ENCODE measurements around the gene VSTM2L. TPM values are rescaled to one million over a fixed set of nuclear protein-coding genes. Genes with fewer than 3 reads are reported as not detected.
A peak's percentile ranks its signal among the peaks of the same experiment; 100 is the strongest.

VSTM2L gene
- total RNA-seq, 1 experiment from 2014 or later: 4.0 TPM

DNA sequence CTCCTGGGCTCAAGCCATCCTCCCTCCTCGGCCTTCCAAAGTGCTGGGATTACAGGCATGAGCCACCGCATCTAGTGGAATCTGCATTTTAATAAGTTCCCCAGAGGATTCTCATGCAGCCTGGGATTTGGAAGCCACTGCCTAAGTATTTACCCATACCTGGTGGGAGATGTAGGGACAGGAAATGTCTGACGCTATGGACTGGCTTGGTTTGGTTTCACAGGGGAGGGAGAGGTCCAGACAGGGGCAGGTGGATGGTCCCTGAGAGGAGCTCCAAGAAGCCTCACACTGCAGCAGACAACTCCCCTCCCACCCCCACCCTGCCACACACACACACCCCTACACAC, 4.4 kb downstream of the VSTM2L start:
- DNase-seq: no peak
- no peaks in the 10 kb centered on the region for H3K36me3 ChIP-seq
- H3K27me3 ChIP-seq: peaks cover 6% of the 10 kb centered on the region
- H3K9me3 ChIP-seq: no peaks in the 10 kb centered on the region
- H3K4me3 ChIP-seq: no peak overlapping the region

DNA sequence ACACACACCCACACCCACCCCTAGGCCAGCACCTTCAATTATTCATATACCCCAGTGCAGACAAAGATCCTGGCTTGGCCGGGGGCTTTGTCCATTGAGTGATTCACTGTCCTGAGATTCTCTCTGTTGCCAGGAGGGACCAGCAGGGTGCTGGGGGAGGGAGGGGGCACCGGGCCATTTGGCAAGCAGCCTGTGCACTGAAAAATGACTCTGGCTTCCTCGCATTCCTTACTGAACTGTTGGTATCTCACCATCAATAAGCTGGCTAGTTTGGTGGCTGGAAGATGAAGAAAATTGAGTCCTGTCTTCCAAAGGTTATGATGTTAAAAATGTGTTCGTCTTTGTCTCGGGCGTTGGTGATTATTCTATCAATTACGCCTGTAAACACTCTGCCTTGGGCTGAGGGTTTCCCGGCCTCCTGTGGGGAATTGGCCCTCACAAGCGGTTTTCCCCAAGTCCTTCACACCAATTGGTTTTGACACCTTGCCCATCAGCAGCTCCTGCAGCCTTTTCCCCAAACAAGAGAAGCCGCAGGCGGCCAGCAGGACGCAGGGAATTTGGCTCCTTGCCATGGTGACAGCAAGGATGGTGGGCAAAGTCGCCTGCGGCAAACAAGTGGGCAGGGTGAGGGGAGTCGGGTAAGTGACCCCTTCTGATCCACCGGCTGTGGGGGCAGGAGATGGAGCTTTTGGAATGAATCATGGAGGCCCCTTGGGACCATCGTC, 4.9 kb downstream of the VSTM2L start:
- no peak overlapping the region for H3K4me3 ChIP-seq
- DNase-seq: peak; percentile 95
- no peaks in the 10 kb centered on the region for H3K36me3 ChIP-seq
- H3K27me3 ChIP-seq: peaks cover 9% of the 10 kb centered on the region
- H3K9me3 ChIP-seq: no peaks in the 10 kb centered on the region

DNA sequence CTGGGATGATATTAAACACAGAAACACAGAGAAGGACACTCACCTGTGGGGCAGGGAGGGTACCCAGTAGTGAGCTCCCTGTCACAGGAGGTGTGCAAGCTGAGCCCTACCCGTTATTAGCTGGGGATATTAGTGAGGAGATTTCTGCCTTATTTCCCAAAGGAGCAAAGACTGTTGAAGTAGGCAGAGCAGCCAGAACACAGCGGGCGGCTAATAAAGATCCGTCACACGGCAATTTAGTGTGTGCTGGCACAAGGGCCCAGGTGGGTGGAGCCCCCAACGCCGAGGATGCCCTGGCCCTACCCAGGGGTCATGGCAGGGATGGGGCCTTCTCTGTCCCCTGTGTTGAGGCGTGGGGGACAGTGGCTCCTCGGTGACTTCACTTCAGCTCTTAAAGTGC, 8.3 kb downstream of the VSTM2L start:
- peaks cover 9% of the 10 kb centered on the region for H3K27me3 ChIP-seq
- no peak for DNase-seq
- H3K36me3 ChIP-seq: no peaks in the 10 kb centered on the region
- no peaks in the 10 kb centered on the region for H3K9me3 ChIP-seq
- no peak overlapping the region for H3K4me3 ChIP-seq

DNA sequence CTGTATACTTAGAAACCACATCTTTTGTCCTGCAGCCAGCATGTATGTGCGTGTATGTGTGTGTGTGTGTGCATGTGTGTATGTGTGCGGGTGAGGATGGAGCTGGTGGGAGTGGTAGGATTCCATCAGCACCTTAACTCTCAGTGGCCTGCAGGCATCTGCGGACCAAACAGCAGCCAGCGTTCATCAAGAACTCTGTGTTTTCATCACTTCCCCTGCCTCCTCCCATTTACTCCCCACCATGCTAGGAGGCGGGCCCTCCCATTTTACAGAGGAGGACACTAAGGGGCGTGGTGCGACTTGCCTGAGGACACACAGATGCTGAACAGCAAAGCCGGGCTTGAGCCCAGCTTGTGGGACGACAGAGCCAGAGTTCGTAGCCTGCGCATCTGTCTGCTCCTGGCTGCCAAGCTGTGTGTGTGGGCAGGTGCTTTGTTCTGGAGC, 8.9 kb downstream of the VSTM2L start:
- H3K27me3 ChIP-seq: peaks cover 12% of the 10 kb centered on the region
- DNase-seq: peak; percentile 32

DNA sequence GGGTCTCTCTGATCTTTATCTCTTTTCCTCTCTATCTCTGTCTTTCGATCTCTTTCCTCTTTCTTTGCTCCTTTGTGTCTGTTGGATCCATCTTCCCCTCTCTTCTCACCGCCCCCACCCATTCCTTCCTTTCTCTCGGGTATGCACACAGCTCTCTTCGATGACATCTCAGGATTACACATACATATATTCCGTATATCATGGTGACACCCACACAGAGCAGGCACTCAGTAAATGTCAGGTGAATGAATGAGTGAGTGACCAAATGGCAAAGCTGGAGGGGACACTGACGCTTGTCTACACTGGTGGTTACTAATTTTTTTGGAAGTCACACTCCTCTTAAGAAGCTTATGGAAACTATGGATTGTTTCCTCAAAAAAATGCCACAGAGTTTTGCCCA, 9.9 kb downstream of the VSTM2L start:
- Histone ChIP-seq H3K36me3 (no peaks in the 10 kb centered on the region), H3K4me3 (no peak overlapping the region), H3K9me3 (no peaks in the 10 kb centered on the region), H3K27me3 (peaks cover 18% of the 10 kb centered on the region)
- no peak for DNase-seq

More for the DNA sequence above, 8.9 kb downstream of the VSTM2L start:
- Histone ChIP-seq H3K9me3 (no peaks in the 10 kb centered on the region), H3K4me3 (no peak overlapping the region), H3K36me3 (no peaks in the 10 kb centered on the region)

DNA sequence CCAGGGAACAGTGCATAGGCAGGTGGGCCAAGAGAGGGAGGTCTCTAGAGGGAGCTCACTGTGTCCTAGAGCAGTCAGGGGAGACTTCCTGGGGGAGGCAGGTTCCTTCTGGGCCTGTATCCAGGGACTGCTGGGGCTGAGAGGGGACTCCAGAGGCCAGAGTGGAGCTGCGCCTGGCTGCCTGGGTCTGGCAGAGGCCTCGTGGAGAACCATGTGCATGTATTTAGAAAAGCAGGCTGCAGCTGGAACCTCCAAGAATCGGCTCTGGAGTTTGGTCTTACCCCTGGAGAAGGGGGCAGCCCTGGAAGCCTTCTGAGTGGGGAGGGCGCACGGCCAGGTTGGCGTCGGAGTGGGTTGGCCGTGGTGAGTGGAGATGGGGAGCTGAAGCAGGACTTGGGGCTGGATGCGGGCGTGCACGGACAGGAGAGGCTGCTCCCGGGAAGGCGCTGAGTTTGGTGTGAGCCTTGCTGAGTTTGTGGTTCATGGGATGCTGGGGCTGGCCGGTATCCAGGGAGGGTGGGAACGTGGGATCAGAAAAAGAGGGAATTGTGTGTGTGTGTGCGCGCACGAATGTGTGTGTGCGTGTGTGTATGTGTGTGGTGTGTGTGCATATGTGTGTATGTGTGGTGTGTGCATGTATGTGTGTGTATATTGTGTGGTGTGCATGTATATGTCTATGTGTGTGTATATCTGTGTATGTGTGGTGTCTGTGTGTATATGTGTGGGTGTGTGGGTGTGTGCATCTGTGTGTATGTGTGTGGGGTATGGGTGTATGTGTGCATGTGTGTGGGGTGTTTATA, 10.8 kb downstream of the VSTM2L start:
- H3K4me3 ChIP-seq: no peak overlapping the region
- no peak for DNase-seq
- no peaks in the 10 kb centered on the region for H3K9me3 ChIP-seq
- peaks cover 23% of the 10 kb centered on the region for H3K27me3 ChIP-seq
- no peaks in the 10 kb centered on the region for H3K36me3 ChIP-seq

DNA sequence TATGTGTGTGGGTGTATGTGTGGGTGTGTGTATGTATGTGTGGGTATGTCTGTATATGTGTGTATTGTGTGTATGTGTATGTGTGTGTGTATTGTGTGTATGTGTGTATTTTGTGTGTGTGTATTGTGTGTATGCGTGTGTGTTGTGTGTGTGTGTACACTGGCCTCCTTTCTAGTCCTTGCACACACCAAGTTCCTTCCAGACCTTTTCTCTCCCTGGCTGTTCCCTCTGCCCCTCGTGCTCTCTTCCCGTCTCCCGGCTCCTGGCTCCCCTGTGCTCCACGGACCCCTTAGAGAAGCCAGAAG, 11.4 kb downstream of the VSTM2L start:
- H3K9me3 ChIP-seq: no peaks in the 10 kb centered on the region
- H3K4me3 ChIP-seq: no peak overlapping the region
- no peak for DNase-seq
- peaks cover 27% of the 10 kb centered on the region for H3K27me3 ChIP-seq
- H3K36me3 ChIP-seq: no peaks in the 10 kb centered on the region

DNA sequence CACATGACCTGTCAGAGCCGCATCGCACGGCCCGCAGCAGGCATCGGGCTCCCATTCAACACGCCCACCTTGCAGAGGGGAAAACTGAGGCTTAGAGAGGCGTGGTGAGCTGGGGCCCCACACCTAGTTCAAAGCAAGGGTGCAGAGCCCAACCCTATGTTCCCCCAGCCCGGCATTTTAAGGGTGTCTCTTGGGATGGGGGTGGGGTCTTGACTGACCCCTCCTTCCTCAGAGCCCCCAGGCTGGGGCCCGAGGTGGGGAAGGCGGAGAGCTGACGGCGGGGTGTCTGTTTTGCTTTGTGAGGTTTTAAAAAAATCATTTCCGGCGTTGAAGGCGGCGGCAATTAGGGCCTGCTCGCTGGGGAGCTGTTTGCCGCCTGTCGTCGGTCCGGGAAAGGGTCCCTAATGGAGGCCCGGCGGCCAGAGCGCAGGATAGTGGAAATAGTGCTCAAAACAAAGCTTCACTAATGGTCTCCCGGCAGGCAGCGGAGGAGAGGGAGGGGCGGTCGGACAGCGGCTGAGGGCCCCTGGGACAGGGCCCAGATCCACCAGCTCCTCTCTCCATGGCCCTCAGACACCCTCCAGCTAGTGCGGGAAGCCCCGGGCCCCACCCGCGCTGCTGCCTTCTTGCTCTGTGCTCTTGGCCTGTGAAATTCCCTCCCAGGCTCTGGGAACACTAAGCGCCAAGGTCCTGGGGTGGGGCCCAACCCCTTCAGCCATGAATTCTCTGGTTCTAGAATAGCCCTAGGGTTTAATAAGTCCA, 11.9 kb downstream of the VSTM2L start:
- Histone ChIP-seq H3K27me3 (peaks cover 27% of the 10 kb centered on the region), H3K4me3 (no peak overlapping the region), H3K9me3 (no peaks in the 10 kb centered on the region), H3K36me3 (no peaks in the 10 kb centered on the region)
- DNase-seq: no peak

DNA sequence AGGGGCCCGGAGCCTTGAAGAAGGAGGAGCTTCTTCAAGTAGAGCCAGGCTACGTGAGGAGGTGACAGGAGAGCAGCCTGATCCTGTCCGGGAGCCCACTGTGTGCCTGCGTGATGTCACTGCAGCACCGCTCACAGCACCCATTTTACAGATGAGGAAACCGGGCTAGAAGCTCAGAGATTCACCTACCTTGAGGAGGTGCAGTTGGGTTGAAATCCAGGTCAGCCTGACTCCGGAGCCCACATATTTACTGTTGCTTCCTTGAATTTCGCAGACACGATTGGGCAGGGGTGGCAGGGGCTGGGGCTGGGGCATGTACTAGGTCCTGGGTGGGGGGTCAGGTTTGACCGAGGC, 12.5 kb downstream of the VSTM2L start:
- Histone ChIP-seq H3K27me3 (peaks cover 27% of the 10 kb centered on the region), H3K4me3 (no peak overlapping the region), H3K9me3 (no peaks in the 10 kb centered on the region), H3K36me3 (no peaks in the 10 kb centered on the region)
- no peak for DNase-seq

DNA sequence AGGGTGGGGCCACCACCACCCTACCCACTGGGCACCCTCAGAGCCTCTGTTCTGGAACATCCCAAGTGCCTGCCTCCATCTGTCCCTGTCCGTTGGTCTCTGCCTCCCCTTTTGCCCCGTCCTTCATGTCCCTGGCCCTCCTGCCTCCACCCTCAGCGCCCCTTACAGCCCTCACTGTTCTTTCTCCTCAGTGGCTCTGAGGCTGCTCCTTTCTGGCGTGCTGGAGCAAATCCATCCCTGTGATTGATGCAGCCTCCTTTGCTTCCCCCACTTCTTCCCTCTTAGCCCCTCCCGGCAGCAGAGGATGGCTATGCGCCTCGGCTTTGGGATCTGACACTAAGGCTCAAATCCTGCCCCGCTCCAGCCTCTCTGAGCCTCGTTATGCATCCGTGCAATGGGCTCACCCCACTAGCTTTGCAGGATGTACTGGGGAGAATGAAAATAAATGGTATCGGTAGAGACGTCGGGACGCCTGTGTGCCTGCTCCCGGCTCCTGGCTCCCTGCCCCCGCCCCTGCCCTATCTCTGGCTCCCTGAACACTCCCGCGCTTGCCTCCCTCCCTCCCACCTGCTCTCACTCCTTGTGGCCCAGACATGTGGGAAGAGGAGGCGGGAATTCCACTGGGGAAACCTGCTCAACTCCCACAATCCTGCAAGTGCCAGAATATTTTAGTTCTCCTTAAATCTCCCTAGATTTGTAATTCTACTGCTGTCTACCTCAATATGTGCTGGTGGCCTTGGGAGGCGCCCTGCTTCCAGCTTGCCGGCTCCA, 13.1 kb downstream of the VSTM2L start:
- no peak for DNase-seq
- Histone ChIP-seq H3K36me3 (no peaks in the 10 kb centered on the region), H3K9me3 (no peaks in the 10 kb centered on the region), H3K27me3 (peaks cover 27% of the 10 kb centered on the region), H3K4me3 (no peak overlapping the region)

DNA sequence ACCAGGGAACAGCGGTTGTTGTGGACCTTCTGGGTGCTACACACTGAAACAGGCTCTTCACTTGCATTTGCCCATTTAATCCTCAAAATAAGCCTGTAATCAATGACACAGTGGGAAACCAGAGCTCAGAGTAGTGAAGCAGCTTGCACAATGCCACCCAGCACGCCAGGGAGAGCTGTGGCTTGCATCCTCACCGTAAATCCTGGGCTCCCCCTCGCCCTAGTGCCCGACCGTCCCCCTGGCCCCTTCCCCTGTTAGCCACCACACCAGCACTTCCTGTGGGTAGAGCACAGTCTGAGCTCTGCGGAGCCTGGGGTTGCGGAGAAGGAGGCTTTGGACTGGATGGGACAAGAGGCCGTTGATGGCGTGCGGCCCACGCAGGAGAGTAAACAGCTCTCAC, 14.5 kb downstream of the VSTM2L start:
- Histone ChIP-seq H3K9me3 (no peaks in the 10 kb centered on the region), H3K27me3 (peaks cover 23% of the 10 kb centered on the region), H3K4me3 (no peak overlapping the region), H3K36me3 (no peaks in the 10 kb centered on the region)
- no peak for DNase-seq

DNA sequence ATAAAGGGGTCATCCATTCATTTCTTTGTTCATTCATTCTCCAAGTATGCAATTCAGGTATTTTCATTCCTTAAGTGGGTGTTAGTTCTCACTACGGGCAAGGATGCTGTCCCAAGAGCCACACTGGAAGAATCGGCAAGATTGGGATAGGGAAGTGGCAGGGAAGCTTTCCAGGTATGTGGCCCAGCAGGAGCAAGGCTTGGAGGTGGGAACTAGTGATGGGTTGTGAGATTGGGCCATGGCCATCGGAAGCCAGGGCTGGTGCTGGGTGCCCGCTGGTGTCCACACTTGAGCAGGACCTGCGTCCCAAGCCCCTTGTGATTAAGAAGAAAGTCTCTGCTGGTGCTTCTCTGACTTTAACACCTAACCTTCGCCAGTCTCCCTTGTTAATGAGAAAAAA, 15.1 kb downstream of the VSTM2L start:
- Histone ChIP-seq H3K9me3 (no peaks in the 10 kb centered on the region), H3K27me3 (peaks cover 18% of the 10 kb centered on the region), H3K4me3 (no peak overlapping the region), H3K36me3 (no peaks in the 10 kb centered on the region)
- DNase-seq: no peak

DNA sequence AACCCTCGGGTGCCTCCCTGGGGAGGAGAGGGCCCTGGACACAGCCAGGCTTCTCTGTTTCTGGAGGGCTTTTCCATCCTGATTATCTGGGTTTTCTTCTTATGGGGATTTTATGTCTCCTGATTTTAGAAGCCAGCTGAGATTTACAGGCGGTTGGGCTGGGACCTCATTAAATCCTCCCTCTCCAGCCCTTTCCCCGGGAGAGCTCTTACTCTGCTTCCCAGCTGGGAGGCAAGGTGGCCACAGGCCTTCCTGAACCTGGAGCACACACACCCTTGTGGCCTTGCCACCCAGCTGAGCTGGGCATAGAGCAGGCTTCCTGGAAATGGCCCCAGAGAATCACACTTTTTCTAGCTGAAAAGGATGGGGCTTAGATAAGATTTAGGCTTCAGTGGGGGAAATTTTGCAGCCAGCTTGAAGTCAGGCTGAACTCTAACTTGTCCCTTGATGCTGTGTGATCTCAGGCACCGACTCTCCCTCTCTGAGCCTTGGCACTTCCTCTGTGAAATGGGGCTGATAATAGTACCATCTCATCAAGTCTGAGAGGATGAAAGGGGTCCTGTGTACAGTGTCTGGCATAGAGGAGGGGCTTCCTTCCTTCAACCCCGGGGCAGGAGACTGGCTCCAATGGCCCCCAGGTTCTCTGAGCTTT, 16.6 kb downstream of the VSTM2L start:
- Histone ChIP-seq H3K36me3 (no peaks in the 10 kb centered on the region), H3K27me3 (peaks cover 18% of the 10 kb centered on the region), H3K4me3 (no peak overlapping the region), H3K9me3 (no peaks in the 10 kb centered on the region)
- DNase-seq: no peak

DNA sequence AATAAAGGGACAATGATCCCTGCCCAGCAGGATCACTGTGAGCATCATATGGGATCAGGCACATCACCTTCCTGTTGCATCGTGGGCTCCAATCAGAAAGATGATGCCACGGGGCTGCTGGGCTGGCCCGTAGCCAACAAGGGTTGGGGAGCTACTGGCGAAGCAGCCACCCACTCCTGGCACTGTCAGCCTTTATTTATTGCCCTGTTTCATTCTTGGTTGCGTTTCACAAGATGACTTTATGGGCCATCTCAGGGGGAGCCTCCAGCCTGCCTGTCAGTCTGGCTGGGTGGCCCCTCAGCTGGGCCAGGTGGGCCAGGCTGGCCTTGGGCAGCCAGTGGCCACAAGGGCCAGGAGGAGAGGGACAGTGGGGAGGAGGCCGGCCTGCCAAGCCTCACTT, 17.3 kb downstream of the VSTM2L start:
- H3K9me3 ChIP-seq: no peaks in the 10 kb centered on the region
- no peak overlapping the region for H3K4me3 ChIP-seq
- no peaks in the 10 kb centered on the region for H3K36me3 ChIP-seq
- no peak for DNase-seq
- H3K27me3 ChIP-seq: peaks cover 18% of the 10 kb centered on the region

DNA sequence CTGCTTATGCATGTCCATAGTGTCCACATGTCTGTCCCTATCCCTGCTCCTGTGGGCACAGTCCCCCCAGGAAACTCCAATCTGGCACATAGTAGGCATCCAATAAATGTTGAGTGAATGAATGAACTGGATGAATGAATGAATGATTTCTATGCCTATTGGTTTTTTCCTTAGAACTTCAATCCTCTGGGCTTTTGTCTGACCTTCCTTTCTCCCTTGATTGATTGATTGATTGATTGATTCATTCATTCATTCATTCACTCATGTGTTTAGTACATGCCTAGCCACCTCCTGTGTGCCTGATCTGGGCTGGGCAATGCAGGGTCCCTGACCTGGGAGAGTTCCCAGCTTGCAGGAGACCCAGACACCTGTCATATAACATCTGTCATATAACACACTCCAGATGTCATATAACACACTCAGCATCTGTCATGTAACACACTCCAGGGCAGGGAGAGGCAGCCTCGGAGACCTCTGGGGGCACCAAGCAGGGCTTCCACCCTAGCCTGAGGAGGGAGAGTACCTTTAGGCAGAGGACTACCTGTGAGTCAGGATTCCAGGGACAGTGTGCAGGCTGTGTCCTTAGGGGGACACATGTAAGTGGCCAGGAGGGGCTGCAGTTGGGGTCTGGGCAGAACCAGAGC, 17.9 kb downstream of the VSTM2L start:
- no peak for DNase-seq
- Histone ChIP-seq H3K27me3 (peaks cover 18% of the 10 kb centered on the region), H3K4me3 (no peak overlapping the region), H3K9me3 (no peaks in the 10 kb centered on the region), H3K36me3 (no peaks in the 10 kb centered on the region)

DNA sequence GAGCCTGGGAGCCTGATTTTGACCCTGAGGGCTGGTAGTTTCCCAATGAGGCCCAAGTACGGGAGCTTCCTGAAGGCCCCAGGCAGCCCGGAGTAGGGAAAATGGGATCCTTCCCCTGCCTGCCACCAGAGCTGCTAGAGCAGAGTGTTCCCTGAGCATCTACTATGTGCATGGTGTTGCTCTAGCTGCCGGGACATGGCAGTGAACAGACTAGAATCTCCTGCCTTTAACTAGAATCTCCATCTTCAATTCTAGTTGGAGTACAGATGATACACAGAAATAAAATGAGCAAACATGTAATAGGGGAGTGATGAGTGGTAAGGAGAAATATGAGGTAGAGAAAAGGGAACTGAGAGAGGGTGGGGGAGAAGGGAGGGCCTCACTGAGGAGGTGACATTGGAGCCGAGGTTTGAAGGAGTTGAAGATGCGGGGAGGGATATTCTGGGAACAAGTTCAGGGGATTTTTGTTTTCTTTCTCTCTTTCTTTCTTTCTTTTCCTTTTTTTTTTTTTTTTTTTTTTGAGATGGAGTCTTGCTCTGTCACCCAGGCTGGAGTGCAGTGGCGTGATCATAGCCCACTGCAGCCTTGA, 18.5 kb downstream of the VSTM2L start:
- H3K9me3 ChIP-seq: no peaks in the 10 kb centered on the region
- DNase-seq: no peak
- H3K36me3 ChIP-seq: no peaks in the 10 kb centered on the region
- peaks cover 16% of the 10 kb centered on the region for H3K27me3 ChIP-seq
- no peak overlapping the region for H3K4me3 ChIP-seq
